H9 (cell line): ENCODE results near the gene ZBTB8OS. TPM values are rescaled to one million over a fixed set of nuclear protein-coding genes. Genes with fewer than 3 reads are reported as not detected.

ENCODE experiments used
- DNase-seq: peaks from one replicate; pipeline ENCODE4 v3.0.0-alpha.2; 2017
- H2AFZ ChIP-seq: one replicate; pipeline ENCODE4 v1.6.1; 2013; ENCODE audit warnings: mild to moderate bottlenecking, low read length, control low read depth, moderate library complexity
- H2AK5ac ChIP-seq: 2 replicates; pipeline ENCODE4 v1.6.1; 2013; ENCODE audit warnings: low read length, control low read depth, mixed read lengths; ENCODE audit not compliant: insufficient read length
- H2BK120ac ChIP-seq: one replicate; pipeline ENCODE4 v1.6.1; 2013; ENCODE audit warnings: low read depth, mild to moderate bottlenecking, low read length, control low read depth, inconsistent platforms; ENCODE audit not compliant: poor library complexity, severe bottlenecking
- H2BK12ac ChIP-seq: 2 replicates; pipeline ENCODE4 v1.6.1; 2013; ENCODE audit warnings: low read length, control low read depth, mixed read lengths, low read depth; ENCODE audit not compliant: insufficient read length
- H2BK15ac ChIP-seq: 2 replicates; pipeline ENCODE4 v1.6.1; 2013; ENCODE audit warnings: low read depth, low read length, control low read depth
- H2BK20ac ChIP-seq: one replicate; pipeline ENCODE4 v1.6.1; 2013; ENCODE audit warnings: low read depth, mild to moderate bottlenecking, low read length, control low read depth, inconsistent platforms; ENCODE audit not compliant: poor library complexity, severe bottlenecking
- H2BK5ac ChIP-seq: 2 replicates; pipeline ENCODE4 v1.6.1; 2013; ENCODE audit warnings: low read length, control low read depth, mixed read lengths; ENCODE audit not compliant: insufficient read length
- H3K14ac ChIP-seq: 2 replicates; pipeline ENCODE4 v1.6.1; 2013; ENCODE audit warnings: low read length, control low read depth; ENCODE audit not compliant: insufficient read depth
- H3K18ac ChIP-seq: 2 replicates; pipeline ENCODE4 v1.6.1; 2013; ENCODE audit warnings: low read depth, mild to moderate bottlenecking, mixed read lengths, low read length, control low read depth; ENCODE audit not compliant: insufficient read length
- H3K23ac ChIP-seq: 2 replicates; pipeline ENCODE4 v1.6.1; 2013; ENCODE audit warnings: low read length, control low read depth, mixed read lengths, low read depth; ENCODE audit not compliant: insufficient read length
- H3K23me2 ChIP-seq: 2 replicates; pipeline ENCODE4 v1.6.1; 2013; ENCODE audit warnings: low read depth, mild to moderate bottlenecking, mixed read lengths, low read length, control low read depth; ENCODE audit not compliant: insufficient read length, poor library complexity, severe bottlenecking
- H3K27ac ChIP-seq: 2 replicates; pipeline ENCODE4 v1.5.1; 2013; ENCODE audit warnings: low read length, control low read depth, mixed read lengths, low read depth; ENCODE audit not compliant: insufficient read length
- H3K27me3 ChIP-seq: 2 replicates; pipeline ENCODE4 v1.6.1; 2013; ENCODE audit warnings: low read length, control low read depth, inconsistent platforms; ENCODE audit not compliant: insufficient read depth
- H3K4ac ChIP-seq: 2 replicates; pipeline ENCODE4 v1.6.1; 2013; ENCODE audit warnings: low read depth, mild to moderate bottlenecking, control low read depth, inconsistent platforms, low read length, moderate library complexity
- H3K4me1 ChIP-seq: 2 replicates; pipeline ENCODE4 v1.6.1; 2013; ENCODE audit warnings: low read length, control low read depth, inconsistent platforms; ENCODE audit not compliant: insufficient read depth
- H3K4me2 ChIP-seq: 2 replicates; pipeline ENCODE4 v1.6.1; 2013; ENCODE audit warnings: low read length, control low read depth, mixed read lengths; ENCODE audit not compliant: insufficient read length, insufficient read depth
- H3K56ac ChIP-seq: 2 replicates; pipeline ENCODE4 v1.6.1; 2013; ENCODE audit warnings: low read depth, mild to moderate bottlenecking, mixed read lengths, low read length, control low read depth; ENCODE audit not compliant: insufficient read length
- H3K79me1 ChIP-seq: 2 replicates; pipeline ENCODE4 v1.6.1; 2013; ENCODE audit warnings: low read depth, mild to moderate bottlenecking, moderate library complexity, low read length, control low read depth, inconsistent platforms; ENCODE audit not compliant: insufficient read depth, poor library complexity, severe bottlenecking
- H3K79me2 ChIP-seq: 2 replicates; pipeline ENCODE4 v1.6.1; 2013; ENCODE audit warnings: low read length, control low read depth, inconsistent platforms; ENCODE audit not compliant: insufficient read depth
- H3K9ac ChIP-seq: 2 replicates; pipeline ENCODE4 v1.6.1; 2013; ENCODE audit warnings: low read length, control low read depth, mixed read lengths; ENCODE audit not compliant: insufficient read length; ENCODE audit errors: extremely low read depth
- H3K9me3 ChIP-seq: one replicate; pipeline ENCODE4 v1.6.1; 2013; ENCODE audit warnings: low read depth, low read length, inconsistent platforms; ENCODE audit not compliant: control insufficient read depth
- H3T11ph ChIP-seq: one replicate; pipeline ENCODE4 v1.6.1; 2013; ENCODE audit warnings: mild to moderate bottlenecking, low read length, control low read depth, inconsistent platforms
- H4K20me1 ChIP-seq: one replicate; pipeline ENCODE4 v1.6.1; 2013; ENCODE audit not compliant: control insufficient read depth, insufficient read length, insufficient read depth
- H4K5ac ChIP-seq: 2 replicates; pipeline ENCODE4 v1.6.1; 2013; ENCODE audit warnings: low read depth, mild to moderate bottlenecking, mixed read lengths, low read length, control low read depth; ENCODE audit not compliant: insufficient read length
- H4K8ac ChIP-seq: replicated peaks from 2 replicates; pipeline ENCODE4 v1.6.1; 2013; ENCODE audit warnings: low read length, control low read depth, mixed read lengths, low read depth; ENCODE audit not compliant: insufficient read length
- H4K91ac ChIP-seq: 2 replicates; pipeline ENCODE4 v1.6.1; 2013; ENCODE audit warnings: low read depth, mild to moderate bottlenecking, moderate library complexity, mixed read lengths, low read length, control low read depth; ENCODE audit not compliant: insufficient read length
- H3K27ac Mint-ChIP-seq, 3 experiments: 2 replicates in 2 of 3; 3 replicates in 1 of 3; pipeline ENCODE4 v1.8.0; 2020 to 2021; ENCODE audit warnings: mixed read lengths in 3 of 3, mild to moderate bottlenecking in 1 of 3, moderate library complexity in 1 of 3
- H3K27me3 Mint-ChIP-seq: 2 replicates; pipeline ENCODE4 v1.8.0; 2021; ENCODE audit warnings: low read depth, mild to moderate bottlenecking, moderate library complexity, mixed read lengths
- H3K36me3 Mint-ChIP-seq, 3 experiments: 2 replicates in 2 of 3; 3 replicates in 1 of 3; pipeline ENCODE4 v1.8.0; 2020 to 2021; ENCODE audit warnings: low read depth in 3 of 3, mixed read lengths in 3 of 3; ENCODE audit not compliant: insufficient read depth in 1 of 3
- H3K4me1 Mint-ChIP-seq, 2 experiments: 2 replicates each; pipeline ENCODE4 v1.8.0; 2020; ENCODE audit warnings: mixed read lengths in 2 of 2
- H3K4me3 Mint-ChIP-seq, 2 experiments: 2 replicates in 1 of 2; 3 replicates in 1 of 2; pipeline ENCODE4 v1.8.0; 2020 to 2021; ENCODE audit warnings: mild to moderate bottlenecking in 2 of 2, mixed read lengths in 2 of 2, moderate library complexity in 1 of 2
- H3K9me3 Mint-ChIP-seq, 2 experiments: 2 replicates in 1 of 2; 3 replicates in 1 of 2; pipeline ENCODE4 v1.8.0; 2020; ENCODE audit warnings: mild to moderate bottlenecking in 2 of 2, mixed read lengths in 2 of 2, moderate library complexity in 1 of 2
- WGBS: extraction: QIAGEN DNeasy Blood & Tissue Kit; methylation state at CpG from one replicate; pipeline ENCODE4 v1.1.7; 2013; ENCODE audit warnings: missing lambda C conversion rate, low lambda C conversion rate, mixed read lengths; ENCODE audit not compliant: insufficient read length; ENCODE audit errors: extremely low coverage; 5-methylcytosine and 5-hydroxymethylcytosine counted together
- total RNA-seq: library from RNA; stranded (reverse); gene quantifications from 2 replicates; pipeline ENCODE4 v1.2.1, GENCODE V29; 2021
- TF ChIP-seq, protein P1 (sequence below): fragments of 200-600 bp; sonication (generic); conservative IDR thresholded peaks from 3 replicates; pipeline ENCODE4 v1.8.0; 2021; ENCODE audit warnings: antibody characterized with exemption, mild to moderate bottlenecking

Gene ZBTB8OS
- total RNA-seq, 1 experiment from 2014 or later, result 59.4 TPM

DNA sequence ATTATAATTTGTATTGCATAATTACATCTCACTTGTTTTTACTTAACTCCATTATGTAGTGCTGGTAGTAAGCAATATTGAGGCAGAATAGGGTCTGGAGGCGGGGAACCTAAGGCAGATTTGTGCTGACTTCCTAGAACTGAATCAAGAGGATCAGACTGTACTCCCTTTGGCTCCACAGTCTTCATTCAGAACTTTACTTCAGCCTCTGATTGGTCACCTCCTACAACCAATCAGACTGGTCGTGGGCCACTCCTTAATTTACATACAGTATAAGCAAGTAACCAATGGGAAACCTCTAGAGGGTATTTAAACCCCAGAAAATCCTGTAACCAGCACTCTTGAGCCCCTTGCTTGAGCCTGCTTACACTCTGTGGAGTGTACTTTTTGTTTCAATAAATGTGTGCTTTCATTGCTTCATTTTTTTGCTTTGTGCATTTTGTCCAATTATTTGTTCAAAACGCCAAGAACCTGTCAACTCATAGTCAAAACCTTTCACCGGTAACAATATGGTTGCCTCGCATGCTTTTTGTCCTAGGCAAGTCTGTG is 31.6 kb downstream of the ZBTB8OS start:
- TF ChIP-seq, protein P1, sequence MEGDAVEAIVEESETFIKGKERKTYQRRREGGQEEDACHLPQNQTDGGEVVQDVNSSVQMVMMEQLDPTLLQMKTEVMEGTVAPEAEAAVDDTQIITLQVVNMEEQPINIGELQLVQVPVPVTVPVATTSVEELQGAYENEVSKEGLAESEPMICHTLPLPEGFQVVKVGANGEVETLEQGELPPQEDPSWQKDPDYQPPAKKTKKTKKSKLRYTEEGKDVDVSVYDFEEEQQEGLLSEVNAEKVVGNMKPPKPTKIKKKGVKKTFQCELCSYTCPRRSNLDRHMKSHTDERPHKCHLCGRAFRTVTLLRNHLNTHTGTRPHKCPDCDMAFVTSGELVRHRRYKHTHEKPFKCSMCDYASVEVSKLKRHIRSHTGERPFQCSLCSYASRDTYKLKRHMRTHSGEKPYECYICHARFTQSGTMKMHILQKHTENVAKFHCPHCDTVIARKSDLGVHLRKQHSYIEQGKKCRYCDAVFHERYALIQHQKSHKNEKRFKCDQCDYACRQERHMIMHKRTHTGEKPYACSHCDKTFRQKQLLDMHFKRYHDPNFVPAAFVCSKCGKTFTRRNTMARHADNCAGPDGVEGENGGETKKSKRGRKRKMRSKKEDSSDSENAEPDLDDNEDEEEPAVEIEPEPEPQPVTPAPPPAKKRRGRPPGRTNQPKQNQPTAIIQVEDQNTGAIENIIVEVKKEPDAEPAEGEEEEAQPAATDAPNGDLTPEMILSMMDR, result no peak
- Histone ChIP-seq H3K4me1 (no peaks in the 10 kb centered on the region), H3K23me2 (no peaks in the 10 kb centered on the region), H3K79me1 (no peaks in the 10 kb centered on the region), H2BK12ac (no peak overlapping the region), H2BK20ac (no peak overlapping the region), H4K91ac (no peak overlapping the region), H3T11ph (no peak overlapping the region), H3K56ac (no peak overlapping the region), H3K9ac (no peak overlapping the region), H3K23ac (no peak overlapping the region), H2AK5ac (no peak overlapping the region), H2AFZ (no peak overlapping the region), H4K5ac (no peak overlapping the region), H3K27me3 (no peaks in the 10 kb centered on the region), H3K18ac (no peak overlapping the region), H3K14ac (no peak overlapping the region), H2BK15ac (no peak overlapping the region), H2BK120ac (no peak overlapping the region), H3K4me2 (no peak overlapping the region), H2BK5ac (no peak overlapping the region), H4K20me1 (no peaks in the 10 kb centered on the region), H4K8ac (no peak overlapping the region), H3K79me2 (no peaks in the 10 kb centered on the region), H3K9me3 (no peaks in the 10 kb centered on the region), H3K27ac (no peak overlapping the region), H3K4ac (no peak overlapping the region)
- H3K27ac Mint-ChIP-seq, result no peak overlapping the region
- DNase-seq, result no peak
- no peaks in the 10 kb centered on the region for H3K27me3 Mint-ChIP-seq
- no CpG with 5 or more reads among the region's 5 CpGs for WGBS
- no peaks in the 10 kb centered on the region for H3K9me3 Mint-ChIP-seq
- H3K4me1 Mint-ChIP-seq, result 0 out of 4 replicates have a peak, but pooled peaks cover 0 to 2% of the 10 kb centered on the region in 2 experiments
- H3K4me3 Mint-ChIP-seq, result no peak overlapping the region
- H3K36me3 Mint-ChIP-seq, result peaks cover 11 to 22% (median 18%) of the 10 kb centered on the region in 3 experiments; a peak in 6 of 7 replicates
